Mucosa of descending colon (tissue), 3 donors: ENCODE data around the gene POGZ. TPM values are rescaled to one million over a fixed set of nuclear protein-coding genes. Genes with fewer than 3 reads are reported as not detected.
A peak's percentile ranks its signal among the peaks of the same experiment; 100 is the strongest.

Experiments used
- ATAC-seq: fragments of 200-7000 bp; cut with Tn5 transposase; one replicate; pipeline ENCODE4 v1.9.1; 2020; ENCODE audit warnings: mild to moderate bottlenecking, moderate library complexity
- DNase-seq, 3 donors: peaks; one replicate each; pipeline ENCODE4 v3.0.0-alpha.2; 2020
- H3K36me3 ChIP-seq: fragments of 200-600 bp; one replicate; pipeline ENCODE4 v1.8.0; 2021; ENCODE audit warnings: low read depth, mild to moderate bottlenecking
- H3K4me1 ChIP-seq: fragments of 200-600 bp; one replicate; pipeline ENCODE4 v1.8.0; 2021; ENCODE audit warnings: low read depth, mild to moderate bottlenecking
- H3K4me3 ChIP-seq: fragments of 200-600 bp; one replicate; pipeline ENCODE4 v1.8.0; 2021; ENCODE audit warnings: mild to moderate bottlenecking
- H3K9me3 ChIP-seq: fragments of 200-600 bp; one replicate; pipeline ENCODE4 v1.8.0; 2021; ENCODE audit warnings: mild to moderate bottlenecking
- intact Hi-C, 2 donors: fragments of 100-400 bp; cut with DNase I in 1 of 2; cut with micrococcal nuclease in 1 of 2; formaldehyde crosslinking; loops; one replicate each; pipeline versions ENCODE4 v1.11.0 to v1.11.1; 2022; cut with DNase I, micrococcal nuclease
- total RNA-seq, 3 donors: library from RNA; stranded (reverse); fragmentation: NEBNext Ultra II Directional in 2 of 3; extraction: Animal tissue kit (Norgen Biotek cat#: 25700) in 2 of 3; gene quantifications; one replicate each; pipeline versions ENCODE4 v1.2.1 to v1.2.4, GENCODE V29; 2021 to 2023
- TF ChIP-seq, protein P1 (sequence below): fragments of 200-600 bp; IDR thresholded peaks from one replicate; pipeline ENCODE4 v1.8.0; 2022; ENCODE audit warnings: antibody characterized with exemption, mild to moderate bottlenecking
- donor health status: DM: no; HTN: no; CAD: no; lungs with moderate emphysema.
- donor health status: DM: no; HTN: no; CAD: no.
- donor health status: DM: no; HTN: yes; CAD: no.

POGZ gene
- total RNA-seq, 3 donors from 2014 or later: 60.4 to 106 (median 77.7) TPM

DNA sequence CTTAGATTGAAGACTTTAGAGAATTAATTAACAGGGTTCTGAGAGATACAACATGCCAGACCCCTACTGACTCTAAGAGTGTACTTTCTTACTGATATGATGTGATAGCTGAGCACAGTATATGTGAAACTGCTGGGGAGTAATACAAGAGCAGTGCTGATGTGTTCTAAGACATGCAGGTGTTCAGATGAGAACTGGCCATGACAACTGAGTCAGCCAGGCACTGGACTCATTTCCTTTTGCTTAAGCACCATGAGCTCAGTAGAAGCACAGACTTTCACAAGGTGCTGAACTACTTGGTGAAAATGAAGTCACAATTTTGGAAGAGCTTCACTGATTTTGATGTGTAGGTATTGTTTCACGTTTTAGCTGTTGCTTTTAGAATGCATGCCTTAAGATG is 15.9 kb upstream of the POGZ start:
- no peaks in the 10 kb centered on the region for H3K9me3 ChIP-seq
- H3K36me3 ChIP-seq: no peaks in the 10 kb centered on the region
- H3K4me3 ChIP-seq: no peak overlapping the region
- intact Hi-C loops: no loop called here
- TF ChIP-seq, protein P1, sequence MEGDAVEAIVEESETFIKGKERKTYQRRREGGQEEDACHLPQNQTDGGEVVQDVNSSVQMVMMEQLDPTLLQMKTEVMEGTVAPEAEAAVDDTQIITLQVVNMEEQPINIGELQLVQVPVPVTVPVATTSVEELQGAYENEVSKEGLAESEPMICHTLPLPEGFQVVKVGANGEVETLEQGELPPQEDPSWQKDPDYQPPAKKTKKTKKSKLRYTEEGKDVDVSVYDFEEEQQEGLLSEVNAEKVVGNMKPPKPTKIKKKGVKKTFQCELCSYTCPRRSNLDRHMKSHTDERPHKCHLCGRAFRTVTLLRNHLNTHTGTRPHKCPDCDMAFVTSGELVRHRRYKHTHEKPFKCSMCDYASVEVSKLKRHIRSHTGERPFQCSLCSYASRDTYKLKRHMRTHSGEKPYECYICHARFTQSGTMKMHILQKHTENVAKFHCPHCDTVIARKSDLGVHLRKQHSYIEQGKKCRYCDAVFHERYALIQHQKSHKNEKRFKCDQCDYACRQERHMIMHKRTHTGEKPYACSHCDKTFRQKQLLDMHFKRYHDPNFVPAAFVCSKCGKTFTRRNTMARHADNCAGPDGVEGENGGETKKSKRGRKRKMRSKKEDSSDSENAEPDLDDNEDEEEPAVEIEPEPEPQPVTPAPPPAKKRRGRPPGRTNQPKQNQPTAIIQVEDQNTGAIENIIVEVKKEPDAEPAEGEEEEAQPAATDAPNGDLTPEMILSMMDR: no peak
- H3K4me1 ChIP-seq: no peaks in the 10 kb centered on the region
- no peak for DNase-seq
- no peak for ATAC-seq

DNA sequence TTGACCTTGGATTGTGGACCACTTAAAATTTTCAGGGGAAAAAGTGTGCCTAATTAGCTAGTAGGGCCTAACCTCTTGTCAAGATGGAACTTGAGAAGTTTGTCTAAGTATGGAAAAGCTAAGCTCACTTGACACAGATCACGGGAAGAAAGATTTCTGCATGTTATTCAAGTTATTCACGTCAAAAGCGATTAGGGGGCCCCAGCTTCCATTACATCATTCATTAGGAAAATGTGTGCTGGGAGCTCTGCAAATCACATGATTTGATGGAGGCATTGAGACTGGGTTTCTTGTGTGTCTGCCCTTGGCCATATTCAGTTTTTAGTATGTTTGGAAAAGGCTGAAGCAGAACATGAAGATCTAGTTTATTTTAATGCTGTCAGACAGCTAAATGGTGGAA is 15.5 kb upstream of the POGZ start:
- no peak for DNase-seq
- ATAC-seq: no peak
- TF ChIP-seq, protein P1: no peak
- intact Hi-C loops: no loop called here
- no peak overlapping the region for H3K4me3 ChIP-seq
- H3K9me3 ChIP-seq: no peaks in the 10 kb centered on the region
- no peaks in the 10 kb centered on the region for H3K36me3 ChIP-seq
- no peaks in the 10 kb centered on the region for H3K4me1 ChIP-seq

DNA sequence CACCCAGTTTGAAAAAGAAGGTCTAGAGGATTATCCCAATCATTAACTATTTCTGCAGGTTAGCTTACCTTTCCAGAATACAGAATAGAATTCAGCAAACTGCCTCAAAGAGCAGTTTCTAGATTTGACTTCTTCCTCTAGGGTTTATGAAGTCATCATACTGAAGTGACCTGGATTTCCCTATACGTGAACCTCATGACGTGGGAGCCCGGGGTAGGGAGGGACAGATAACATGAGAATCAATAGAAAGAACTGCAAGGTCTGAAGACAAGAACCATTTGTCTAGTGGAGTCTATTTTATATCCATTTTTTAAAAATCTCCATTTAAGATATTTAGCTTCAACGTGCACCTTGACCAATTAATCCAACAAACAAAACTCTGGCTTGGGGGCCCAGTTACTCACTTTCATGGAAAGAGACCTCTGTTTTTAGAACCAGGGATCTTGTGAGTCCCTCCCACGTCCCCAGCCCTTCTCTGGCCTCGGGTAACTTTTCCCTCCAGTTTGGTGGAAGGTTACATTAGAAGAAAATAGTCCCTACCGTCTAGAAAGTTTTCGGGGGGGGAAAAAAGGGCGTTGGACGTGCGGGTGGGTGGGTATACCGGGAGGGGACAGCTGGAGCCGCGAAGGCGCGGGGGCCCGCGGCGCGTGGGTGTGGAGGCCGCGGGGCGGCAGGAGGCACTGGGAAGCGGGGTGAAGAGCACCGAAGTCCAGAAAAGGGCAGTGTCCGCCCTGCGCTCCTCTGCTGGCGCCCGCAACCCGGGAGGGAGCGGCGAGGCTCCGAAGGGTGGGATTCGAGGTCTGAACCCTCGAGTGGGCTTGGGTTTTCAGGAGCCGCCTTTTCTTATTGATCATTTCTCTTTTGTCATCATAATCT is 13.8 kb upstream of the POGZ start:
- intact Hi-C loops: no loop called here

DNA sequence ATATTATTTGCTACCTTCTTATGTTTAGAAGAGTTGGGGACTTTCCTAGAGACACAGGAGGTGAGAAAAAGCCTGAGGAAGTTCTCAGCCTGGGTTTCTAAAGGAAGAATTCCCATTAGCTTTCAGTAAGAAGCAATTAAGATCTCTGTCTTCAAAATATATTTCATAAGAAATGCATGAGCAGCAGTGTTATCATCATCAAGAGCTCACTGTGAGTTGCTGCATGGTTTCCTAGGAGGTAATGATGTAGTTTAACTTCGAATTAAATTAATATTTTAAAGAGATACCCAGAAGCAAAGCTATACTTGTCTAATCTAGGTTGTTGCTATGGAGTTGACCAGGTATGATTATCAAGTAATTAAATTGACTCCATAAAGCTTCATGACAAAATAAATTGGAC is 5.7 kb upstream of the POGZ start:
- TF ChIP-seq, protein P1: no peak
- H3K36me3 ChIP-seq: no peaks in the 10 kb centered on the region
- no peaks in the 10 kb centered on the region for H3K4me1 ChIP-seq
- ATAC-seq (no peak), DNase-seq (no peak)
- intact Hi-C loops: no loop called here
- no peaks in the 10 kb centered on the region for H3K9me3 ChIP-seq
- H3K4me3 ChIP-seq: no peak overlapping the region

More for the DNA sequence above, 13.8 kb upstream of the POGZ start:
- Histone ChIP-seq H3K4me1 (no peaks in the 10 kb centered on the region), H3K4me3 (peak overlapping the region; percentile 17), H3K36me3 (no peaks in the 10 kb centered on the region), H3K9me3 (no peaks in the 10 kb centered on the region)
- TF ChIP-seq, protein P1: no peak
- ATAC-seq (peak; percentile 88), DNase-seq (peak; percentile 48 to 70 (median 61))

DNA sequence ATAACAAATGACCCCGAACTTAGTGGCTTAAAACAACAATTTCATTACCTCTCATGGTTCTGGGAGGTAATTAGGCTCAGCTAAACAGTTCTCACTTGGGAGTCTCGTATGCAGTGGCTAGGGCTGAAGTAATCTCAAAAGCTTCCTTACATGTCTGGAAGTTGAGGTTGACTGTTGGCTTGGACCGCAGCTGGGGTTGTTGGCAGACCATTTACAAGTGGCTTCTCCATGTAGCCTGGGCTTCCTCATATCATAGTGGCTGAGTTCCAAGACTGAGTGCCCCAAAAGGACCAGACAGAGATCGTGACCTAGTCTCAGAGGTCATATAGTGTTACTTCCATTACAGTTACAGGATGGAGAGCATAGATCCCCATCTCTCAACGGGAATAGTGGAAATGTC is 2.4 kb upstream of the POGZ start:
- H3K36me3 ChIP-seq: no peaks in the 10 kb centered on the region
- DNase-seq (no peak), ATAC-seq (no peak)
- no peaks in the 10 kb centered on the region for H3K9me3 ChIP-seq
- intact Hi-C loops: no loop called here
- peaks cover 3% of the 10 kb centered on the region for H3K4me1 ChIP-seq
- TF ChIP-seq, protein P1: no peak
- no peak overlapping the region for H3K4me3 ChIP-seq
